Measurements from ENCODE around the gene ROR1.

The ROR1 gene

GRCh38 chr1:63865561-63865960 is 91.7 kb downstream of the ROR1 start:
- ChIA-PET POLR2A (no interaction called here), CTCF (interaction anchor here (0.9 kb wide), 1 partner anchor 377 kb away, joined by 3 read pairs; no protein-coding TSS in a partner anchor)
- TF ChIP-seq CTCF (IDR thresholded peaks at IDR 0.05; ENCODE audit: insufficient read depth, low read length, missing control alignments), result no peak
- H3K4me3 ChIP-seq (ENCODE audit: low read depth, low read length), result no peak overlapping the region
- no peak for DNase-seq (ENCODE audit: low read depth, low spot score)

DNA sequence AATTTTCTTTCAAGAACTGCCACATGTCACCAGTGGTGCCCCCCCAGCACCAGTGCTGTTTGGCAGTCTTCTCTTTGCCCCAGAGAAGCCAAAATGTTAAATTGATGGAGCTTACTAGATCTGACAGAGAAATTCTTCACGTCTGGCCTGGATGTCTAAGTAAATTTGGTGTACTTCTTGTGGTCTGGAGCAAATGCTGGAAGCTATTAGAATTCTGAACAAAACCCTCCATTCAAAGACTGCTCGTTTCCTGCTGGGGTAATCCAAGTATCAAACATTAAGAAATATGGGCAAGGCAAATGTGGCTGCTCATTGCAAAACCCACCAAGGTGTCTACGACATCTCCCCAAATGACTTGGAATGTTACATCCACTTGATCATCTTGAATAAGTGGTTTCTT is 92.3 kb downstream of the ROR1 start:
- DNase-seq (ENCODE audit: low read depth, low spot score), result no peak
- no peak for TF ChIP-seq CTCF (IDR thresholded peaks at IDR 0.05; ENCODE audit: insufficient read depth, low read length, missing control alignments)
- H3K4me3 ChIP-seq (ENCODE audit: low read depth, low read length), result no peak overlapping the region
- ChIA-PET CTCF (interaction anchor here (0.8 to 0.9 kb wide), 2 partner anchors 12 to 376 kb away, joined by 3 read pairs; no protein-coding TSS in a partner anchor), POLR2A (no interaction called here)

GRCh38 chr1:63867429-63868176 is 93.8 kb downstream of the ROR1 start:
- TF ChIP-seq CTCF (IDR thresholded peaks at IDR 0.05; ENCODE audit: insufficient read depth, low read length, missing control alignments), result no peak
- ChIA-PET POLR2A (no interaction called here), CTCF (interaction anchor here (1.5 kb wide), 1 partner anchor 270 kb away, joined by 3 read pairs; no protein-coding TSS in a partner anchor)
- H3K4me3 ChIP-seq (ENCODE audit: low read depth, low read length), result no peak overlapping the region
- no peak for DNase-seq (ENCODE audit: low read depth, low spot score)

DNA sequence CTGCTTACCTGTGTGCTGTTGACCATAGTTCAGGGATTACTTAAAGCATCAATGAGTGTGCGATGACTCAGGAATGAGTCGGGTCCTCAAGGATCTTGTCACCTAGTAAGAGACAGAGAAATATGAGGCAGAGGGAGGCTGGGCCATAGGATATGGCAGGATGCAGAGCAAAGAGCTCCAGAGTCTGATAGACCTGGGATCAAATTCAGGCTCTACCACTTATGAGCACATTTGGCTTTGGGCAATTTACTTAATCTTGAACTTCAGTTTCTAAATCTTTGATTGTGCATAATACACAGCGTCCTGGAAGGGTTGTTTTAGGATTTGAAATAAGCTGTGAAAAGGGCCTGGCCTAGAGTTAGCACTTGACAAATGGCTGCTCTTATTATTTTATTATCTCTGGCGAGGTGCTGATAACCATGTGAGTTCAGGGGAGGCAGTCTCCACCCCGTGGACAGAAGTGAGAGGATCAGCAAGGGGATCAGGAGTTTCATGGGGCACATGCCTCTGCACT is 94.5 kb downstream of the ROR1 start:
- no peak for DNase-seq (ENCODE audit: low read depth, low spot score)
- TF ChIP-seq CTCF (IDR thresholded peaks at IDR 0.05; ENCODE audit: insufficient read depth, low read length, missing control alignments), result no peak
- CTCF ChIA-PET, result interaction anchor here (1.4 to 1.5 kb wide), 2 partner anchors 94 to 269 kb away, joined by 3 read pairs; partner anchors contain the start of gene ROR1
- no peak overlapping the region for H3K4me3 ChIP-seq (ENCODE audit: low read depth, low read length)
- POLR2A ChIA-PET, result no interaction called here

DNA sequence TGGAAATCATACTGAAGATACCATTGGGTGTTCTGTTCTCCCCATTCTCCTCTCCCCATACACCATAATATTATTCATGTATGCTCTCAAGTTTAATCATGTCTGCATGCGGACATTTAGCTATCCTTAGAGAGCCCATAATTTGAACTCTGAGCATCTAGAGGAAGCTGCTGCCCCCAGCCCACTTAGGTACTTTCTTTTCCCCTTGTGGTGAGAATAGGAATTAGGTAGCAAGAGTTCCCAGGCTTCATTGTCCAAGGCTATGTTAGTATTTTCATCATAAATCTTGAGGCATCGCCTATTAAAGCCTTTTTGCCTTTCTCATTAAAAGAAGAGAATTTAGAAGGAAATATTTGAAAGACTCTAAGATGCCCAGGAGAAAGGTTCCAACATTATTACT is 96.3 kb downstream of the ROR1 start:
- POLR2A ChIA-PET, result no interaction called here
- no peak for TF ChIP-seq CTCF (IDR thresholded peaks at IDR 0.05; ENCODE audit: insufficient read depth, low read length, missing control alignments)
- CTCF ChIA-PET, result interaction anchor here (1.0 to 1.2 kb wide), 2 partner anchors 10 to 17 kb away, joined by 4 read pairs; no protein-coding TSS in a partner anchor
- DNase-seq (ENCODE audit: low read depth, low spot score), result no peak
- H3K4me3 ChIP-seq (ENCODE audit: low read depth, low read length), result no peak overlapping the region

GRCh38 chr1:63871463-63871862 is 97.6 kb downstream of the ROR1 start:
- no peak overlapping the region for H3K4me3 ChIP-seq (ENCODE audit: low read depth, low read length)
- TF ChIP-seq CTCF (IDR thresholded peaks at IDR 0.05; ENCODE audit: insufficient read depth, low read length, missing control alignments), result no peak
- ChIA-PET CTCF (interaction anchor here (1.0 kb wide), 1 partner anchor 180 kb away, joined by 3 read pairs; no protein-coding TSS in a partner anchor), POLR2A (no interaction called here)
- DNase-seq (ENCODE audit: low read depth, low spot score), result no peak

Data from AG04449 (cell line).